Neuronal stem cell (in vitro differentiated cells): Measurements from ENCODE around the gene NOC2L.

ENCODE experiments used
- DNase-seq: peaks from one replicate; pipeline ENCODE4 v3.0.0-alpha.2; 2013; ENCODE audit warnings: low spot score
- H2AFZ ChIP-seq: one replicate; pipeline ENCODE4 v1.6.1; 2013; ENCODE audit warnings: mild to moderate bottlenecking, low read length, inconsistent platforms
- H2AK5ac ChIP-seq: 2 replicates; pipeline ENCODE4 v1.6.1; 2013; ENCODE audit warnings: low read depth, mild to moderate bottlenecking, inconsistent platforms, low read length, moderate library complexity, mixed read lengths
- H2BK120ac ChIP-seq: 2 replicates; pipeline ENCODE4 v1.6.1; 2013; ENCODE audit warnings: low read depth, mild to moderate bottlenecking, inconsistent platforms, low read length, moderate library complexity, mixed read lengths
- H2BK12ac ChIP-seq: one replicate; pipeline ENCODE4 v1.6.1; 2013; ENCODE audit warnings: low read length, inconsistent platforms
- H2BK15ac ChIP-seq: 2 replicates; pipeline ENCODE4 v1.6.1; 2013; ENCODE audit warnings: mild to moderate bottlenecking, low read length, inconsistent platforms, mixed read lengths
- H2BK5ac ChIP-seq: one replicate; pipeline ENCODE4 v1.6.1; 2013; ENCODE audit warnings: inconsistent platforms, mild to moderate bottlenecking, low read length, moderate library complexity
- H3K14ac ChIP-seq: one replicate; pipeline ENCODE4 v1.6.1; 2013; ENCODE audit warnings: low read length, inconsistent platforms
- H3K18ac ChIP-seq: 2 replicates; pipeline ENCODE4 v1.6.1; 2013; ENCODE audit warnings: low read length, inconsistent platforms
- H3K23ac ChIP-seq: 2 replicates; pipeline ENCODE4 v1.6.1; 2013; ENCODE audit warnings: low read depth, mild to moderate bottlenecking, mixed read lengths, low read length, inconsistent platforms; ENCODE audit not compliant: poor library complexity
- H3K27ac ChIP-seq: replicated peaks from 3 replicates; pipeline ENCODE4 v1.5.1; 2013; ENCODE audit warnings: low read length, inconsistent platforms
- H3K27me3 ChIP-seq, 3 experiments: 2 replicates each; pipeline ENCODE4 v1.6.1; 2013; ENCODE audit warnings: low read length in 3 of 3, mild to moderate bottlenecking in 2 of 3, inconsistent platforms in 1 of 3, low read depth in 1 of 3, mixed read lengths in 1 of 3, moderate library complexity in 1 of 3; ENCODE audit not compliant: control insufficient read depth in 3 of 3, insufficient read depth in 3 of 3
- H3K36me3 ChIP-seq, 2 donors: replicated peaks in 1 of 2; 2 replicates each; pipeline ENCODE4 v1.6.1; 2013; ENCODE audit warnings: low read length in 2 of 2; ENCODE audit not compliant: control insufficient read depth in 2 of 2, insufficient read depth in 2 of 2
- H3K4ac ChIP-seq: 2 replicates; pipeline ENCODE4 v1.6.1; 2013; ENCODE audit warnings: inconsistent platforms, mild to moderate bottlenecking, low read length, moderate library complexity
- H3K4me1 ChIP-seq, 2 donors: 1 replicate in 1 of 2; 2 replicates in 1 of 2; pipeline ENCODE4 v1.6.1; 2013; ENCODE audit warnings: low read length in 2 of 2, low read depth in 1 of 2; ENCODE audit not compliant: control insufficient read depth in 2 of 2, insufficient read depth in 1 of 2
- H3K4me2 ChIP-seq: one replicate; pipeline ENCODE4 v1.6.1; 2013; ENCODE audit warnings: mild to moderate bottlenecking, low read length, inconsistent platforms; ENCODE audit not compliant: insufficient read depth, poor library complexity, severe bottlenecking
- H3K4me3 ChIP-seq, 2 donors: 2 replicates each; pipeline ENCODE4 v1.5.1; 2013; ENCODE audit warnings: low read length in 2 of 2, mild to moderate bottlenecking in 2 of 2, inconsistent platforms in 1 of 2, moderate library complexity in 1 of 2
- H3K79me1 ChIP-seq: one replicate; pipeline ENCODE4 v1.6.1; 2013; ENCODE audit warnings: low read depth, mild to moderate bottlenecking, inconsistent platforms, low read length, moderate library complexity
- H3K9ac ChIP-seq: one replicate; pipeline ENCODE4 v1.6.1; 2013; ENCODE audit warnings: mild to moderate bottlenecking, low read depth, low read length, inconsistent platforms; ENCODE audit not compliant: poor library complexity
- H3K9me3 ChIP-seq, 2 donors: replicated peaks in 1 of 2; 2 replicates each; pipeline versions ENCODE3 to v1.6.1; 2013; ENCODE audit warnings: low read length in 2 of 2, mild to moderate bottlenecking in 2 of 2, inconsistent platforms in 1 of 2, low read depth in 1 of 2, mixed read lengths in 1 of 2, moderate library complexity in 1 of 2; ENCODE audit not compliant: control insufficient read depth in 2 of 2, insufficient read depth in 1 of 2
- H4K8ac ChIP-seq: one replicate; pipeline ENCODE4 v1.6.1; 2013; ENCODE audit warnings: low read depth, mild to moderate bottlenecking, inconsistent platforms, low read length, moderate library complexity
- H4K91ac ChIP-seq: one replicate; pipeline ENCODE4 v1.6.1; 2013; ENCODE audit warnings: low read length, low read depth, mild to moderate bottlenecking, inconsistent platforms; ENCODE audit not compliant: poor library complexity
- WGBS, 2 donors: extraction: QIAGEN DNeasy Blood & Tissue Kit; methylation state at CpG; one replicate each; pipeline ENCODE4 v1.1.7; 2013; ENCODE audit warnings: missing lambda C conversion rate in 2 of 2, mixed read lengths in 1 of 2; ENCODE audit not compliant: insufficient read length in 2 of 2, insufficient replicate concordance in 1 of 2; ENCODE audit errors: extremely low coverage in 2 of 2; 5-methylcytosine and 5-hydroxymethylcytosine counted together

Gene NOC2L

DNA sequence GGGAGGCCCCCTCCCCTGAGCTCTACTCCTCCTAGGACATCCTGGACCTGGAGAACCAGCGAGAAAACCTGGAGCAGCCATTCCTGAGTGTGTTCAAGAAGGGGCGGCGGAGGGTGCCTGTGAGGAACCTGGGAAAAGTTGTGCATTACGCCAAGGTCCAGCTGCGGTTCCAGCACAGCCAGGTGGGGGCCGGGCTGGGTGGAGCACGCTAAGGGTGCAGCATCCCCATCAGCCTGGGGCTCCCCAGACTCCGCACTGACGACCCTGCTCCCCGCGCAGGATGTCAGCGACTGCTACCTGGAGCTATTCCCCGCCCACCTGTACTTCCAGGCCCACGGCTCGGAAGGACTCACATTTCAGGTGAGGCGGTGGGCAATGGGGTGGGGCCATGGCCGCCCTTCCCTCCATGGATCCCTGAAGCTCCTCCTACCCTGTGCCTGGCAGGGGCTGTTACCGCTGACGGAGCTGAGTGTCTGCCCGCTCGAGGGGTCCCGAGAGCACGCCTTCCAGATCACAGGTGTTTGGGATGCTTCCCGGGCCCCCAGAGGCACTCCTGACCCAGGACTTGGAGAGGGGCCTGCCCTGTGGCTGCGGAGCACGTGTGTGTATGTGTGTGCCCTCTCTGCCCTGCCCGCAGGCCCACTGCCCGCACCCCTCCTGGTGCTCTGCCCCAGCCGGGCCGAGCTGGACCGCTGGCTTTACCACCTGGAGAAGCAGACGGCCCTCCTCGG is 11.4 kb upstream of the NOC2L start:
- Histone ChIP-seq H3K4me3 (peak overlapping the region in 1 of 2 donors; percentile 56), H4K8ac (no peak overlapping the region), H3K27me3 (peaks cover 15 to 95% (median 70%) of the 10 kb centered on the region in 3 experiments), H3K36me3 (peaks cover 0 to 2% of the 10 kb centered on the region in 2 donors), H2BK15ac (peak overlapping the region; percentile 58), H3K9ac (no peak overlapping the region), H2BK12ac (no peak overlapping the region), H3K4me2 (no peak overlapping the region), H4K91ac (no peak overlapping the region), H2AK5ac (peak overlapping the region; percentile 61), H3K79me1 (no peaks in the 10 kb centered on the region), H3K18ac (peak overlapping the region; percentile 64), H3K4ac (no peak overlapping the region), H3K23ac (no peak overlapping the region), H3K14ac (peak overlapping the region; percentile 38), H2BK120ac (no peak overlapping the region), H2BK5ac (no peak overlapping the region), H3K27ac (no peak overlapping the region), H3K4me1 (peaks cover 2 to 14% of the 10 kb centered on the region in 2 donors), H3K9me3 (peaks cover 0 to 6% of the 10 kb centered on the region in 2 donors), H2AFZ (no peak overlapping the region)
- no CpG with 5 or more reads among the region's 33 CpGs for WGBS, 2 donors
- no peak for DNase-seq

DNA sequence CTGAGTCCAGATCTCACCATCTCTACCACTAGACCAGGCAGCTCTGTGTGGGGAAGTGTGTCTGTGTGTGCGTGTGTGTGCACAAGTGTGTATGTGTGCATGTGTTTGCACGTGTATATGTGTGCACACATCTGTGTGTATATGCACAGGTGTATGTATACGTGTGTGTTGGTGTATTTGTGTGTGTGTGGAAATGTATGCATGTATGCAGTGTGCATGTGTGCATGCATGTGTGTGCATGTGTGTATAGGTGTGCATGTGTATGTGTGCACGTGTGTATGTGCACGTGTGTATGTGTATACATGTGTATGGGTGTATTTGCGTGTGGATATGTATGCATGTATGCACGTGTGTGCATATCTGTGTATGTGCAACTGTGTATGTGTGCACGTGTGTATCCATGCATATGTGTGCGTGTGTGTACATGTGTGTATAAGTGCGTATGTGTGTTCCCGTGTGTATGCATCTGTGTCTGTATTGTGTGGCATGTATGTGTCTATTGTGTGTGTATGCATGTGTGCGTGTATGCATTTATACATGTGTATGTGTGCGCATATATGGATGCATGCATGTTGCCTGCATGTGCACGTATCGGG is 10.3 kb upstream of the NOC2L start:
- Histone ChIP-seq H3K23ac (peak overlapping the region; percentile 19), H2AFZ (no peak overlapping the region), H2AK5ac (no peak overlapping the region), H4K91ac (no peak overlapping the region), H3K4me3 (peak overlapping the region in 1 of 2 donors; percentile 71), H3K36me3 (peaks cover 2 to 3% of the 10 kb centered on the region in 2 donors), H3K4ac (no peak overlapping the region), H4K8ac (no peak overlapping the region), H3K27ac (no peak overlapping the region), H3K9me3 (peaks cover 0 to 6% of the 10 kb centered on the region in 2 donors), H3K4me1 (peaks cover 2 to 14% of the 10 kb centered on the region in 2 donors), H2BK15ac (no peak overlapping the region), H2BK120ac (no peak overlapping the region), H3K4me2 (no peak overlapping the region), H2BK5ac (no peak overlapping the region), H3K9ac (no peak overlapping the region), H3K79me1 (no peaks in the 10 kb centered on the region), H3K18ac (no peak overlapping the region), H2BK12ac (no peak overlapping the region), H3K27me3 (peaks cover 15 to 85% (median 67%) of the 10 kb centered on the region in 3 experiments), H3K14ac (no peak overlapping the region)
- WGBS, 2 donors = no CpG with 5 or more reads among the region's 15 CpGs
- no peak for DNase-seq

DNA sequence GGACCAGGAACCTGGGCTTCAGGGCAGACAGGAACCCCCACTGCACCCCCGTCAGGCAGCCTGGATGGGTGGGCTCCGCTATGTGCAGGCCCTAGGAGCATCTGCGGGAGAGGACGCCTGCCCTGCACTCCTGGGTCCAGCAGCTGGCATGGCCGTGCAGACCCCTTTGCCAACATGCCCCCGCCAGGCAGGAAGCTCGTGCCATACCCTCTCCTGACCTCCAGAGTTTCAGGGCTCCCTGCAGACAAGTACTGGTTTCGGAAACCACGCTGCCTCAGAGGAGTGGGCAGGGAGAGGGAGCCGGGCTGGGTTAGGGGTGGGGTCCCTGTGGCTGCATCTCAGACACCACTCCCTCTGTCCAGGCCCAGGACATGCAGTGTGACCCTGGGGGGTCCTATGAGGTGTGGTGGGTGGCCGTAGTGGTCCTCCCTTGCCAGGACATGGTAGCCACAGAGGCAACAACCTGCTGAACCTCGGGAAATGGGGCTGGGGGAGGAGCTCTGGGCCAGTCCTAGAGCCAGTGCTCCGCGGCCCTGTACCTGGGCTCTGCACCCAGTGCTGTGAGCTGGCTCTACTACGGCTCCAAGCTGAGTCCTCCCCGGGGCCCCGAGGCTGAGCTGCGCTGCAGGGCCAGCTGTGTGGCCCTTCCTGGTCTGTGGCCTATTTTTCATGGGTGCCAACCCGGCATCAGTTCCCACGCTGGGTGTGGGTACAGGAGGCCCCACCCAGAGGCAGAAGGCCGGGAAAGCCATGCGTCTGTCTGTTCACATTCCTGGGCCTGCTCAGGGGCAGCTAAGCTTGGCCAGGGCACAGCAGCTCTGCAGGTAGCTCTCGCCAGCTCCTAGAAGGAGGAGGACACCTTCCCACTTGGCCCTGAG is 8.6 kb upstream of the NOC2L start:
- peak overlapping the region; percentile 38 for H3K14ac ChIP-seq
- no peak overlapping the region for H3K23ac ChIP-seq
- H3K36me3 ChIP-seq = peaks cover 8 to 19% of the 10 kb centered on the region in 2 donors
- no peak overlapping the region for H2BK120ac ChIP-seq
- H2BK15ac ChIP-seq = no peak overlapping the region
- H3K9me3 ChIP-seq = peaks cover 0 to 6% of the 10 kb centered on the region in 2 donors
- H2BK12ac ChIP-seq = no peak overlapping the region
- H4K91ac ChIP-seq = no peak overlapping the region
- no peak overlapping the region for H4K8ac ChIP-seq
- H3K9ac ChIP-seq = no peak overlapping the region
- H2AFZ ChIP-seq = no peak overlapping the region
- peak overlapping the region; percentile 56 for H2AK5ac ChIP-seq
- H3K27ac ChIP-seq = no peak overlapping the region
- no peak overlapping the region for H3K4me3 ChIP-seq
- WGBS, 2 donors = no CpG with 5 or more reads among the region's 23 CpGs
- H3K79me1 ChIP-seq = peaks cover 3% of the 10 kb centered on the region
- DNase-seq = no peak
- no peak overlapping the region for H3K18ac ChIP-seq
- no peak overlapping the region for H3K4me2 ChIP-seq
- no peak overlapping the region for H3K4ac ChIP-seq
- H3K4me1 ChIP-seq = peaks cover 2 to 10% of the 10 kb centered on the region in 2 donors
- H3K27me3 ChIP-seq = peaks cover 15 to 68% (median 63%) of the 10 kb centered on the region in 3 experiments
- no peak overlapping the region for H2BK5ac ChIP-seq
